GM21825 (cell line): Measurements from ENCODE around the gene PNRC2.
"Not testable (repeated sequence)": the region's sequence is repeated elsewhere in the genome, so short reads cannot be mapped to it uniquely, and the experiment has no call there.

Experiments
- ATAC-seq: cut with Tn5 transposase; IDR thresholded peaks from one replicate; pipeline ENCODE4 v1.9.1; 2021; ENCODE audit warnings: mild to moderate bottlenecking, moderate library complexity; ENCODE audit not compliant: unreplicated experiment

PNRC2 gene

GRCh38 chr1:23987038-23987437, 27.4 kb downstream of the PNRC2 start:
- ATAC-seq, result not testable (repeated sequence)

GRCh38 chr1:23989263-23989662, 29.6 kb downstream of the PNRC2 start:
- ATAC-seq, result no peak

GRCh38 chr1:23992011-23992410, 32.4 kb downstream of the PNRC2 start:
- ATAC-seq, result not testable (repeated sequence)

- ATAC-seq, result no peak
Observed at GRCh38 chr1:23995431-23995837, 35.8 kb downstream of the PNRC2 start.

GRCh38 chr1:23996700-23997229, 37.1 kb downstream of the PNRC2 start:
- no peak for ATAC-seq

GRCh38 chr1:23997812-23998211, 38.2 kb downstream of the PNRC2 start:
- ATAC-seq, result no peak

GRCh38 chr1:23999156-23999671, 39.6 kb downstream of the PNRC2 start:
- ATAC-seq, result no peak

GRCh38 chr1:24002695-24003094, 43.1 kb downstream of the PNRC2 start:
- no peak for ATAC-seq

GRCh38 chr1:24003331-24003972, 43.8 kb downstream of the PNRC2 start:
- ATAC-seq, result no peak

- ATAC-seq, result no peak
Observed at GRCh38 chr1:24004132-24004531, 44.5 kb downstream of the PNRC2 start.

GRCh38 chr1:24005163-24005562, 45.5 kb downstream of the PNRC2 start:
- ATAC-seq, result no peak

GRCh38 chr1:24007079-24007478, 47.5 kb downstream of the PNRC2 start:
- ATAC-seq, result no peak

GRCh38 chr1:24008574-24009184, 49.1 kb downstream of the PNRC2 start:
- ATAC-seq, result not testable (repeated sequence)

GRCh38 chr1:24009406-24009805, 49.8 kb downstream of the PNRC2 start:
- ATAC-seq, result no peak

GRCh38 chr1:24010650-24011049, 51.0 kb downstream of the PNRC2 start:
- ATAC-seq, result no peak

GRCh38 chr1:24012878-24013277, 53.2 kb downstream of the PNRC2 start:
- not testable (repeated sequence) for ATAC-seq
